Brain microvascular endothelial cell (primary cell): ENCODE results near the gene PTPDC1.

Source experiments
- DNase-seq: peaks from one replicate; pipeline ENCODE4 v3.0.0-alpha.2; 2020
- H3K27ac ChIP-seq: fragments of 250-450 bp; sonication (Bioruptor Pico); 2 replicates; pipeline ENCODE4 v1.5.1; 2020; ENCODE audit warnings: mild to moderate bottlenecking, moderate library complexity
- H3K27me3 ChIP-seq: fragments of 250-450 bp; sonication (Bioruptor Pico); replicated peaks from 2 replicates; pipeline ENCODE4 v1.5.1; 2020; ENCODE audit warnings: mild to moderate bottlenecking
- H3K36me3 ChIP-seq: fragments of 250-450 bp; sonication (Bioruptor Pico); replicated peaks from 2 replicates; pipeline ENCODE4 v1.5.1; 2020; ENCODE audit warnings: mild to moderate bottlenecking
- H3K4me3 ChIP-seq: 2 replicates; pipeline ENCODE4 v1.5.1; 2011; ENCODE audit warnings: low read depth, mild to moderate bottlenecking, control low read depth, low read length, moderate library complexity
- CTCF ChIP-seq: IDR thresholded peaks from 2 replicates; pipeline ENCODE4 v1.5.1; 2011; ENCODE audit warnings: low read depth, mild to moderate bottlenecking, moderate library complexity, low read length, control low read depth, inconsistent platforms; ENCODE audit errors: missing control alignments
- in situ Hi-C: cut with HindIII; loops from 2 replicates; pipeline ENCODE4 v1.10.0; 2017; ENCODE audit warnings: low sequenced_read_pairs, low pct_ligation_motif_present

Gene PTPDC1

DNA sequence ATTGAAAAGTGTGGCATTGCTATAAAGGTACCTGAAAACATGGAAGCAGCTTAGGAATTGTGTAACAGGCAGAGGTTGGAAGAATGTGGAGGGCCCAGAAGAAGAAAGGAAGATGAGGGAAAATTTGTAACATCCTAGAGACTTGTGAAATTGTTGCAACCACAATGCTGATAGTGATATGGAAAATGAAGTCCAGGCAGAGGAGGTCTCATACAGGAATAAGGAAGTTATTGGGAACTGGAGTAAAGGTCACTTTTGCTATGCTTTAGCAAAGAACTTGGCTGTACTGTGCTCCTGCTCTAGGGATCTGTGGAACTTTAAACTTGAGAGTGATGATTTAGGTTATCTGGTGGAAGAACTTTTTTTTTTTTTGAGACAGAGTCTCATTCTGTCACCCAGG lies 43.5 kb downstream of the PTPDC1 start:
- no peak overlapping the region for H3K4me3 ChIP-seq
- H3K36me3 ChIP-seq = no peaks in the 10 kb centered on the region
- in situ Hi-C loops = no loop called here
- DNase-seq = no peak
- no peak for TF ChIP-seq CTCF
- no peak overlapping the region for H3K27ac ChIP-seq
- no peaks in the 10 kb centered on the region for H3K27me3 ChIP-seq

- TF ChIP-seq CTCF = no peak
- Histone ChIP-seq H3K27ac (no peak overlapping the region), H3K4me3 (no peak overlapping the region), H3K27me3 (no peaks in the 10 kb centered on the region), H3K36me3 (no peaks in the 10 kb centered on the region)
- in situ Hi-C loops = no loop called here
- DNase-seq = no peak
Measured at GRCh38 chr9:94128580-94128979, 44.3 kb downstream of the PTPDC1 start.

DNA sequence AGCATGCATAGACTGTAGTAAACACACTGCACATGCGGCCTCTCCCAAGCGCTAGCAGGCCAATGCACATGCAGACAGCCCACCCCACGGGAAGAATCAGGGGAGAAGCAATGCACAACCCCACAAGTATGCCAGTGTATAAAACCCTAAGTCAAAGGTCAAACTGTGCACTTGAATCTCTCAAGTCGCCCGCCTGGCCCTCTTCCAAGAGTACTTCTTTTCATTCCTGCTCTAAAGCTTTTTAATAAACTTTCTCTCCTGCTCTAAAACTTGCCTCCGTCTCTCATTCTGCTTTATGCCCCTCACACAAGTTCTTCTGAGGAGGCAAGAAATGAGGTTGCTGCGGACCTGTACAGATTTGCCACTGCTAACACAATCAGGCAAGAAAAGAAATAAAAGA lies 50.4 kb downstream of the PTPDC1 start:
- peak overlapping the region; percentile 76 for H3K27ac ChIP-seq
- in situ Hi-C loops = no loop called here
- TF ChIP-seq CTCF = no peak

DNA sequence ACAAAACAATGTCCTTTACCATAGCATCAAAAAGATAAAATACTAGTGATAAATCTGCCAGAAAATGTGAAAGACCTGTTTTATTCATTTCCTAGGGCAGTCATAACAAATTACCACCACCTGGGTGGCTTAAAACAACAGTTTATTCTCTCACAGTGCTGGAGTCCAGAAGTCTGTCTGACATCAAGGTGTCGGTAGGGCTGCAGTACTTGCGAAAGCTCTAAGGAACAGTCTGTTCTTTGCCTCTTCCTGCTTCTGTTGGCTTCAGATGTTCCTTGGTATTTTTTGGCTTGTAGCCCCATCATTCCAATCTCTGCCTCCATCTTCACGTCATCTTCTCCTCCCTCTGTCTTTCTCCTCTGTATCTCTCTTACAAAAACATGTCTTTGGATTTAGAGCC lies 51.0 kb downstream of the PTPDC1 start:
- Histone ChIP-seq H3K4me3 (no peak overlapping the region), H3K36me3 (no peaks in the 10 kb centered on the region), H3K27ac (peak overlapping the region; percentile 76), H3K27me3 (no peaks in the 10 kb centered on the region)
- no peak for TF ChIP-seq CTCF
- in situ Hi-C loops = no loop called here
- DNase-seq = peak; percentile 88

More for the DNA sequence above, 50.4 kb downstream of the PTPDC1 start:
- no peaks in the 10 kb centered on the region for H3K36me3 ChIP-seq
- no peak for DNase-seq
- no peaks in the 10 kb centered on the region for H3K27me3 ChIP-seq
- H3K4me3 ChIP-seq = no peak overlapping the region

DNA sequence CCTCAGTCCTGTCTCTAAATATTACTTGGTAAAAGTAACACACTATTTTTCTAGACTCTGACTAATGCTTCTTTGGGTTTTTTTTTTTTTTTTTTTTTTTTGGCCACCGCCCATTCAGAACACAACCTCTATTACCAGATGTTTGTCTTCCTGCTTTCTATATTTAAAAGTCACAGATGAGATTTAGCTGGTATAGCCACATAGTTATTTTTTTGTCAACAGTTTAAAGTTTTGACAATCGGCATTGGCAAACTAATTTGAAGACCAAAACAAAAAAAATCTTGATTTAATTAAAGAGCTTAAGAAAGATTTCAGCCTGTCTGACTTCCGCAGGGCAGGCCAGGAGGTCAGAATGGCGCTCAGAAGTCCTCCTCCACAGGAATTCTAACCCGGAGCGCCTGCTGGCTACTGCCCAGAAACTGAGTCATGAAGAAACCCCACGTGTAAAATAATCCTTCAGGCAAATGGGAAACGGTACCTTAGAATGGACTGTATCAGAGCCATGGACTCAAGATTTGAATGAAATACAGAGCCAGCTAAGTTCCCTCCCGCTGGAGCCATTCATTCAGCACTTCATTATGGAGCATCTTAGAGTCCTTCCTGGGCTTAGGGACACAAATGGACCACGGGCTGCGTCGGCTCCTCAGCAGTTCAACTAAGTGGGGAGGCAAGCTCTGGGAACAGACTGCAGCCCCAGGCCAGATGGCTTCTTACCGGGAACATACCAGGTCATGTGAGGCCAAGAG lies 55.6 kb downstream of the PTPDC1 start:
- no peak for TF ChIP-seq CTCF
- Histone ChIP-seq H3K27me3 (no peaks in the 10 kb centered on the region), H3K27ac (peak overlapping the region; percentile 77), H3K36me3 (no peaks in the 10 kb centered on the region), H3K4me3 (no peak overlapping the region)
- in situ Hi-C loops = no loop called here
- DNase-seq = peak; percentile 96

- TF ChIP-seq CTCF = no peak
- no peaks in the 10 kb centered on the region for H3K36me3 ChIP-seq
- DNase-seq = no peak
- no peak overlapping the region for H3K4me3 ChIP-seq
- in situ Hi-C loops = no loop called here
- peak overlapping the region; percentile 77 for H3K27ac ChIP-seq
- H3K27me3 ChIP-seq = no peaks in the 10 kb centered on the region
Measured at GRCh38 chr9:94140418-94140780, 56.1 kb downstream of the PTPDC1 start.
